IMR-90 (cell line): ENCODE data around the gene PRODH. TPM values are rescaled to one million over a fixed set of nuclear protein-coding genes. Genes with fewer than 3 reads are reported as not detected.

ENCODE experiments used
- ATAC-seq: fragments of 200-7000 bp; cut with Tn5 transposase; 2 replicates; pipeline ENCODE4 v1.9.1; 2020; ENCODE audit warnings: low read depth, mild to moderate bottlenecking, moderate library complexity
- BruUV-seq: library from RNA; stranded (reverse); fragments of 400-500 nt; replicated peaks from 2 replicates; lab custom pipeline; 2021; lab: Mats Ljungman, UMichigan
- CTCF ChIA-PET: fragments of 300-600 bp; formaldehyde crosslinking; extraction: SDS; loops from one replicate; lab custom pipeline; 2021; ENCODE audit warnings: antibody characterized with exemption; lab: Yijun Ruan, JAX
- POLR2A ChIA-PET: fragments of 300-600 bp; sonication (Branson Sonifier 250); formaldehyde crosslinking; loops from one replicate; lab custom pipeline; 2022; ENCODE audit warnings: antibody characterized with exemption; ENCODE audit not compliant: unreplicated experiment; lab: Charles Lee
- DNase-seq: peaks from one replicate; pipeline ENCODE4 v3.0.0; 2013
- H2AFZ ChIP-seq: replicated peaks from 2 replicates; pipeline ENCODE3; 2013; ENCODE audit warnings: low read length, mild to moderate bottlenecking; ENCODE audit not compliant: poor library complexity
- H2AK5ac ChIP-seq: 2 replicates; pipeline ENCODE4 v1.6.1; 2013; ENCODE audit warnings: low read depth, low read length, inconsistent platforms
- H2AK9ac ChIP-seq: replicated peaks from 2 replicates; pipeline ENCODE3; 2013; ENCODE audit warnings: mild to moderate bottlenecking, low read depth, low read length, moderate library complexity; ENCODE audit not compliant: poor library complexity
- H2BK120ac ChIP-seq: 2 replicates; pipeline ENCODE4 v1.6.1; 2013; ENCODE audit warnings: low read depth, low read length, inconsistent platforms
- H2BK15ac ChIP-seq: 3 replicates; pipeline ENCODE4 v1.6.1; 2013; ENCODE audit warnings: low read depth, low read length, inconsistent platforms
- H2BK20ac ChIP-seq: 2 replicates; pipeline ENCODE4 v1.6.1; 2013; ENCODE audit warnings: low read depth, mild to moderate bottlenecking, inconsistent platforms, low read length, moderate library complexity
- H2BK5ac ChIP-seq: 2 replicates; pipeline ENCODE4 v1.6.1; 2013; ENCODE audit warnings: mild to moderate bottlenecking, low read depth, low read length, inconsistent platforms; ENCODE audit not compliant: poor library complexity, severe bottlenecking
- H3K14ac ChIP-seq: replicated peaks from 2 replicates; pipeline ENCODE4 v1.6.1; 2013; ENCODE audit warnings: low read depth, low read length, inconsistent platforms
- H3K18ac ChIP-seq: 2 replicates; pipeline ENCODE4 v1.6.1; 2013; ENCODE audit warnings: low read depth, low read length, control low read depth
- H3K23ac ChIP-seq: 2 replicates; pipeline ENCODE4 v1.6.1; 2013; ENCODE audit warnings: low read depth, low read length, inconsistent platforms
- H3K27ac ChIP-seq: 2 replicates; pipeline ENCODE4 v1.5.1; 2013; ENCODE audit warnings: mild to moderate bottlenecking, control low read depth, low read length; ENCODE audit not compliant: insufficient read depth
- H3K27me3 ChIP-seq: 2 replicates; pipeline ENCODE4 v1.6.1; 2013; ENCODE audit warnings: low read length; ENCODE audit not compliant: control insufficient read depth, insufficient read depth
- H3K36me3 ChIP-seq: 2 replicates; pipeline ENCODE4 v1.6.1; 2013; ENCODE audit warnings: low read length, mixed read lengths; ENCODE audit not compliant: control insufficient read depth, insufficient read depth
- H3K4ac ChIP-seq: 2 replicates; pipeline ENCODE4 v1.6.1; 2013; ENCODE audit warnings: low read depth, low read length, inconsistent platforms
- H3K4me1 ChIP-seq: 2 replicates; pipeline ENCODE4 v1.6.1; 2013; ENCODE audit warnings: low read length, mixed read lengths; ENCODE audit not compliant: control insufficient read depth, insufficient read depth
- H3K4me2 ChIP-seq: 2 replicates; pipeline ENCODE4 v1.6.1; 2013; ENCODE audit warnings: low read depth, mild to moderate bottlenecking, control low read depth, low read length, moderate library complexity
- H3K4me3 ChIP-seq: 2 replicates; pipeline ENCODE4 v1.5.1; 2013; ENCODE audit warnings: low read depth, mild to moderate bottlenecking, control low read depth, low read length, moderate library complexity; ENCODE audit not compliant: insufficient read depth
- H3K56ac ChIP-seq: 2 replicates; pipeline ENCODE4 v1.6.1; 2013; ENCODE audit warnings: low read length, inconsistent platforms; ENCODE audit not compliant: insufficient read depth; ENCODE audit errors: extremely low read depth
- H3K79me1 ChIP-seq, 2 experiments: 2 replicates each; pipeline ENCODE4 v1.6.1; 2013; ENCODE audit warnings: low read length in 2 of 2, inconsistent platforms in 1 of 2, low read depth in 1 of 2
- H3K9ac ChIP-seq: 2 replicates; pipeline ENCODE4 v1.6.1; 2013; ENCODE audit warnings: low read depth, low read length, control low read depth
- H3K9me1 ChIP-seq: 2 replicates; pipeline ENCODE4 v1.6.1; 2013; ENCODE audit warnings: low read length, inconsistent platforms; ENCODE audit not compliant: insufficient read depth
- H3K9me3 ChIP-seq: 2 replicates; pipeline ENCODE4 v1.6.1; 2013; ENCODE audit warnings: low read length; ENCODE audit not compliant: control insufficient read depth, insufficient read depth
- H4K20me1 ChIP-seq: 2 replicates; pipeline ENCODE4 v1.6.1; 2013; ENCODE audit warnings: low read length, inconsistent platforms; ENCODE audit not compliant: insufficient read depth
- H4K5ac ChIP-seq: 2 replicates; pipeline ENCODE4 v1.6.1; 2013; ENCODE audit warnings: mild to moderate bottlenecking, low read depth, low read length, control low read depth
- H4K8ac ChIP-seq, 2 experiments: 2 replicates each; pipeline ENCODE4 v1.6.1; 2013; ENCODE audit warnings: low read depth in 2 of 2, low read length in 2 of 2, control low read depth in 1 of 2, inconsistent platforms in 1 of 2
- H4K91ac ChIP-seq: 2 replicates; pipeline ENCODE4 v1.6.1; 2013; ENCODE audit warnings: low read depth, low read length, inconsistent platforms; ENCODE audit not compliant: insufficient read depth
- BHLHE40 ChIP-seq: fragments of 150-350 bp; IDR thresholded peaks from 2 replicates; pipeline ENCODE4 v1.6.1; 2016; ENCODE audit warnings: mild to moderate bottlenecking, low read depth, low read length
- CEBPB ChIP-seq: IDR thresholded peaks from 2 replicates; pipeline ENCODE4 v1.6.1; 2012; ENCODE audit warnings: low read depth, low read length, improper control_type of control experiment
- CTCF ChIP-seq: conservative IDR thresholded peaks from 2 replicates; pipeline ENCODE4 v1.5.1; 2012; ENCODE audit warnings: mild to moderate bottlenecking, low read depth, low read length, improper control_type of control experiment
- ELK1 ChIP-seq: fragments of 150-350 bp; IDR thresholded peaks from 2 replicates; pipeline ENCODE4 v1.6.1; 2016; ENCODE audit warnings: low read depth, mild to moderate bottlenecking, low read length, moderate library complexity, borderline replicate concordance
- FOS ChIP-seq: fragments of 150-350 bp; IDR thresholded peaks from 2 replicates; pipeline ENCODE4 v1.6.1; 2016; ENCODE audit warnings: low read depth, low read length
- MAZ ChIP-seq: IDR thresholded peaks from 2 replicates; pipeline ENCODE4 v1.6.1; 2012; ENCODE audit warnings: low read depth, mild to moderate bottlenecking, low read length, improper control_type of control experiment, moderate library complexity, borderline replicate concordance
- NFE2L2 ChIP-seq: fragments of 150-350 bp; IDR thresholded peaks from 2 replicates; pipeline ENCODE4 v1.6.1; 2016; ENCODE audit warnings: low read depth, mild to moderate bottlenecking, low read length
- POLR2A ChIP-seq: IDR thresholded peaks from 2 replicates; pipeline ENCODE4 v1.6.1; 2012; ENCODE audit warnings: mild to moderate bottlenecking, low read depth, low read length
- RFX5 ChIP-seq: IDR thresholded peaks from 2 replicates; pipeline ENCODE4 v1.8.0; 2012; ENCODE audit warnings: low read depth, mild to moderate bottlenecking, low read length, moderate library complexity
- SMC3 ChIP-seq: fragments of 150-350 bp; IDR thresholded peaks from 2 replicates; pipeline ENCODE4 v1.6.1; 2016; ENCODE audit warnings: low read depth, mild to moderate bottlenecking, antibody characterized with exemption, low read length, moderate library complexity
- WGBS, 2 experiments: methylation state at CpG; one replicate each; pipeline versions ENCODE4 v1.1.5 to v1.1.7; 2013; ENCODE audit warnings: missing lambda C conversion rate in 2 of 2; ENCODE audit not compliant: insufficient read length in 1 of 2; ENCODE audit errors: extremely low coverage in 2 of 2; 5-methylcytosine and 5-hydroxymethylcytosine counted together
- dilution Hi-C: fragments of 300-500 bp; cut with HindIII; formaldehyde crosslinking; loops from one replicate; pipeline ENCODE4 v1.14.3; 2018; ENCODE audit warnings: low sequenced_read_pairs; ENCODE audit not compliant: unreplicated experiment
- in situ Hi-C: fragments of 300-500 bp; cut with MboI; formaldehyde crosslinking; loops from 3 replicates; pipeline ENCODE4 v1.14.3; 2019; ENCODE audit warnings: low sequenced_read_pairs, inconsistent platforms, mixed read lengths
- intact Hi-C: fragments of 100-400 bp; cut with micrococcal nuclease; formaldehyde crosslinking; loops from 2 replicates; pipeline ENCODE4 v1.10.0; 2022
- polyA plus RNA-seq, 3 experiments: library from polyadenylated mRNA; depleted of rRNA; stranded (reverse); fragments of >200 nt; gene quantifications; 2 replicates each; pipeline ENCODE4 v1.2.3, GENCODE V29; 2012; ENCODE audit warnings: low replicate concordance in 1 of 3
- total RNA-seq: library from RNA; depleted of rRNA; stranded (reverse); fragments of >200 nt; gene quantifications from 2 replicates; pipeline ENCODE4 v1.2.3, GENCODE V29; 2012

The PRODH gene
- total and polyA plus RNA-seq, 2 of the 4 experiments (the other 2 are of a cell fraction): 0.02 TPM; not detected in 1

- no peaks in the 10 kb centered on the region for H3K36me3 ChIP-seq
- no peak overlapping the region for H4K8ac ChIP-seq
- ATAC-seq: no peak
- no peak overlapping the region for H3K4me3 ChIP-seq
- no peak overlapping the region for H3K9ac ChIP-seq
- no peaks in the 10 kb centered on the region for H3K27me3 ChIP-seq
- H2BK5ac ChIP-seq: no peak overlapping the region
- no peak overlapping the region for H2AFZ ChIP-seq
- ChIA-PET CTCF (no interaction called here), POLR2A (no interaction called here)
- no peaks in the 10 kb centered on the region for H3K9me1 ChIP-seq
- H3K18ac ChIP-seq: no peak overlapping the region
- H4K20me1 ChIP-seq: no peaks in the 10 kb centered on the region
- H2AK5ac ChIP-seq: no peak overlapping the region
- H3K23ac ChIP-seq: no peak overlapping the region
- no CpG with 5 or more reads among the region's 16 CpGs for WGBS, 2 experiments
- no peak for DNase-seq
- no peak overlapping the region for H3K56ac ChIP-seq
- no TSS peak for BruUV-seq
- no peak overlapping the region for H2BK120ac ChIP-seq
- H4K91ac ChIP-seq: no peak overlapping the region
- in situ Hi-C loops (no loop called here), dilution Hi-C loops (no loop called here), intact Hi-C loops (no loop called here)
- no peak overlapping the region for H2AK9ac ChIP-seq
- no peak overlapping the region for H3K4me2 ChIP-seq
- H2BK15ac ChIP-seq: no peak overlapping the region
- TF ChIP-seq NFE2L2: no peak
- no peak for TF ChIP-seq BHLHE40
- no peak for TF ChIP-seq FOS
- TF ChIP-seq ELK1: no peak
- TF ChIP-seq CEBPB: no peak
- no peak for TF ChIP-seq RFX5
- TF ChIP-seq MAZ: no peak
- TF ChIP-seq POLR2A: no peak
- TF ChIP-seq SMC3: no peak
- no peak for TF ChIP-seq CTCF
- no peaks in the 10 kb centered on the region for H3K4me1 ChIP-seq
- no peak overlapping the region for H4K5ac ChIP-seq
- H3K27ac ChIP-seq: no peak overlapping the region
- H3K79me1 ChIP-seq: no peaks in the 10 kb centered on the region
- H3K9me3 ChIP-seq: no peaks in the 10 kb centered on the region
- H2BK20ac ChIP-seq: no peak overlapping the region
- no peak overlapping the region for H3K14ac ChIP-seq
- H3K4ac ChIP-seq: no peak overlapping the region
Observed at GRCh38 chr22:18931905-18932652, 4.0 kb downstream of the PRODH start.
